HCT116 (cell line): ENCODE measurements around the gene EFHD1. TPM values are rescaled to one million over a fixed set of nuclear protein-coding genes. Genes with fewer than 3 reads are reported as not detected.

Source experiments
- ATAC-seq: fragments of 200-7000 bp; cut with Tn5 transposase; 2 replicates; pipeline ENCODE4 v1.9.1; 2020; ENCODE audit warnings: mild to moderate bottlenecking, moderate library complexity
- BruUV-seq: library from RNA; stranded (reverse); fragments of 400-500 nt; replicated peaks from 2 replicates; lab custom pipeline; 2021; lab: Mats Ljungman, UMichigan
- CTCF ChIA-PET: fragments of 300-600 bp; sonication (Branson Sonifier 250); formaldehyde crosslinking; loops from one replicate; lab custom pipeline; 2021; ENCODE audit warnings: antibody characterized with exemption; lab: Charles Lee
- POLR2A ChIA-PET: fragments of 300-600, 350-600 bp; sonication (Branson Sonifier 250); formaldehyde crosslinking; loops from one replicate; lab custom pipeline; 2021; ENCODE audit warnings: antibody characterized with exemption; lab: Charles Lee
- RAD21 ChIA-PET, 2 experiments: fragments of 300-600 bp; sonication (Branson Sonifier 250); formaldehyde crosslinking; loops; one replicate each; lab custom pipeline; 2023; ENCODE audit warnings: low total read pairs in 2 of 2; ENCODE audit not compliant: uncharacterized antibody in 2 of 2, unreplicated experiment in 2 of 2, low non-redundant PET in 1 of 2; lab: Charles Lee
- DNase-seq: peaks from one replicate; pipeline ENCODE4 v3.0.0-alpha.2; 2010; ENCODE audit warnings: low read depth, low spot score
- H2AFZ ChIP-seq: fragments of 200-600 bp; shearing (Covaris generic), sonication (generic); 2 replicates; pipeline ENCODE4 v1.6.1; 2017; ENCODE audit warnings: low read depth, mixed run types, mixed read lengths, antibody characterized with exemption, low read length; ENCODE audit not compliant: poor library complexity, severe bottlenecking
- H3K27ac ChIP-seq: 2 replicates; pipeline ENCODE4 v1.5.1; 2012; ENCODE audit warnings: low read depth, low read length
- H3K27me3 ChIP-seq: fragments of 200-600 bp; sonication (generic); 2 replicates; pipeline ENCODE4 v1.6.1; 2016; ENCODE audit warnings: mixed run types, low read length, mixed read lengths; ENCODE audit not compliant: insufficient read depth
- H3K36me3 ChIP-seq, 2 experiments: fragments of 200-500 bp in 1 of 2; fragments of 200-600 bp in 1 of 2; sonication (Bioruptor generic) in 1 of 2; sonication (generic) in 1 of 2; 2 replicates each; pipeline versions ENCODE4 v1.5.1 to v1.6.1; 2014 to 2016; ENCODE audit warnings: low read length in 2 of 2, inconsistent platforms in 1 of 2, mixed read lengths in 1 of 2, mixed run types in 1 of 2; ENCODE audit not compliant: insufficient read depth in 2 of 2, control insufficient read depth in 1 of 2
- H3K4me1 ChIP-seq, 2 experiments: fragments of 200-600 bp in 1 of 2; sonication (generic) in 1 of 2; 2 replicates each; pipeline versions ENCODE4 v1.5.1 to v1.6.1; 2012 to 2017; ENCODE audit warnings: low read length in 2 of 2, inconsistent platforms in 1 of 2, mild to moderate bottlenecking in 1 of 2, mixed read lengths in 1 of 2, mixed run types in 1 of 2, moderate library complexity in 1 of 2; ENCODE audit not compliant: insufficient read depth in 2 of 2, control insufficient read depth in 1 of 2
- H3K4me2 ChIP-seq: fragments of 200-600 bp; sonication (generic); 2 replicates; pipeline ENCODE4 v1.6.1; 2017; ENCODE audit warnings: mixed run types, low read length, mixed read lengths
- H3K4me3 ChIP-seq, 2 experiments: fragments of 200-600 bp in 1 of 2; sonication (generic) in 1 of 2; replicated peaks in 1 of 2; 2 replicates each; pipeline ENCODE4 v1.5.1; 2011 to 2016; ENCODE audit warnings: low read length in 2 of 2, control low read depth in 1 of 2, low read depth in 1 of 2, mild to moderate bottlenecking in 1 of 2, mixed read lengths in 1 of 2, mixed run types in 1 of 2
- H3K79me2 ChIP-seq: fragments of 200-600 bp; sonication (generic); 2 replicates; pipeline ENCODE4 v1.6.1; 2017; ENCODE audit warnings: mild to moderate bottlenecking, mixed run types, low read length, moderate library complexity, mixed read lengths; ENCODE audit not compliant: insufficient read depth
- H3K9ac ChIP-seq: fragments of 200-600 bp; sonication (generic); 2 replicates; pipeline ENCODE4 v1.6.1; 2016; ENCODE audit warnings: low read length, mixed read lengths
- H3K9me2 ChIP-seq: fragments of 200-600 bp; sonication (generic), shearing (Covaris generic); 2 replicates; pipeline ENCODE4 v1.6.1; 2017; ENCODE audit warnings: mixed run types, mild to moderate bottlenecking, moderate library complexity; ENCODE audit not compliant: insufficient read depth
- H3K9me3 ChIP-seq, 2 experiments: fragments of 200-500 bp in 1 of 2; fragments of 200-600 bp in 1 of 2; sonication (Bioruptor generic) in 1 of 2; sonication (generic) in 1 of 2; 2 replicates each; pipeline ENCODE4 v1.6.1; 2014 to 2017; ENCODE audit warnings: low read length in 2 of 2, mixed read lengths in 2 of 2, inconsistent platforms in 1 of 2, low read depth in 1 of 2, mild to moderate bottlenecking in 1 of 2, mixed run types in 1 of 2, moderate library complexity in 1 of 2; ENCODE audit not compliant: control insufficient read depth in 1 of 2, insufficient read depth in 1 of 2
- H4K20me1 ChIP-seq: fragments of 200-600 bp; sonication (generic), shearing (Covaris generic); 2 replicates; pipeline ENCODE4 v1.6.1; 2017; ENCODE audit warnings: mixed run types, mild to moderate bottlenecking, moderate library complexity; ENCODE audit not compliant: insufficient read depth
- CBX3 ChIP-seq: IDR thresholded peaks from 2 replicates; pipeline ENCODE4 v1.6.1; 2012; ENCODE audit warnings: low read depth
- CEBPB ChIP-seq: IDR thresholded peaks from 2 replicates; pipeline ENCODE4 v1.6.1; 2012; ENCODE audit warnings: low read depth
- EGR1 ChIP-seq: IDR thresholded peaks from 2 replicates; pipeline ENCODE4 v1.6.1; 2012; ENCODE audit warnings: low read depth
- ELF1 ChIP-seq: IDR thresholded peaks from 2 replicates; pipeline ENCODE4 v1.6.1; 2012; ENCODE audit warnings: low read depth, borderline replicate concordance
- EZH2phosphoT487 ChIP-seq: fragments of 200-600 bp; IDR thresholded peaks from 2 replicates; pipeline ENCODE4 v1.6.1; 2018; ENCODE audit warnings: antibody characterized with exemption, borderline replicate concordance
- FOSL1 ChIP-seq: IDR thresholded peaks from 2 replicates; pipeline ENCODE4 v1.6.1; 2012; ENCODE audit warnings: low read depth
- JUND ChIP-seq: IDR thresholded peaks from 2 replicates; pipeline ENCODE4 v1.6.1; 2012
- MAX ChIP-seq: IDR thresholded peaks from 2 replicates; pipeline ENCODE4 v1.6.1; 2012
- POLR2A ChIP-seq: IDR thresholded peaks from 2 replicates; pipeline ENCODE4 v1.7.0; 2011; ENCODE audit warnings: borderline replicate concordance; ENCODE audit not compliant: insufficient read depth, insufficient read length; ENCODE audit errors: extremely low read depth
- POLR2AphosphoS5 ChIP-seq: IDR thresholded peaks from 2 replicates; pipeline ENCODE4 v1.6.1; 2011; ENCODE audit warnings: mild to moderate bottlenecking, low read depth, low read length, moderate library complexity
- RAD21 ChIP-seq: IDR thresholded peaks from 2 replicates; pipeline ENCODE4 v1.6.1; 2012; ENCODE audit warnings: low read depth, mild to moderate bottlenecking
- REST ChIP-seq: IDR thresholded peaks from 2 replicates; pipeline ENCODE4 v1.6.1; 2012; ENCODE audit warnings: low read depth
- SIN3A ChIP-seq: IDR thresholded peaks from 2 replicates; pipeline ENCODE4 v1.6.1; 2012; ENCODE audit warnings: low read depth
- SP1 ChIP-seq: IDR thresholded peaks from 2 replicates; pipeline ENCODE4 v1.6.1; 2012; ENCODE audit warnings: low read depth
- SRF ChIP-seq: IDR thresholded peaks from 2 replicates; pipeline ENCODE4 v1.6.1; 2012; ENCODE audit warnings: low read depth
- TCF7L2 ChIP-seq: IDR thresholded peaks from 2 replicates; pipeline ENCODE4 v1.7.0; 2011; ENCODE audit warnings: borderline replicate concordance, inconsistent platforms; ENCODE audit not compliant: insufficient read depth, insufficient read length; ENCODE audit errors: extremely low read depth
- YY1 ChIP-seq: IDR thresholded peaks from 2 replicates; pipeline ENCODE4 v1.6.1; 2011; ENCODE audit warnings: low read length, low read depth, moderate library complexity, mild to moderate bottlenecking; ENCODE audit not compliant: insufficient replicate concordance; ENCODE audit errors: extremely low read depth
- ZFX ChIP-seq: fragments of 450-650 bp; IDR thresholded peaks from 2 replicates; pipeline ENCODE4 v1.6.1; 2017
- ZNF274 ChIP-seq: fragments of 200-500 bp; sonication (Bioruptor generic); IDR thresholded peaks from 2 replicates; pipeline ENCODE4 v1.6.1; 2014; ENCODE audit warnings: mild to moderate bottlenecking, low read depth, low read length, inconsistent platforms
- intact Hi-C: fragments of 100-400 bp; cut with micrococcal nuclease; formaldehyde crosslinking; loops from 2 replicates; pipeline ENCODE4 v1.10.0; 2022
- total RNA-seq: library from RNA; stranded (reverse); gene quantifications from one replicate; pipeline ENCODE4 v1.2.1, GENCODE V29; 2021; ENCODE audit not compliant: unreplicated experiment
- TF ChIP-seq, protein P1 (sequence below): IDR thresholded peaks from 2 replicates; pipeline ENCODE4 v1.6.1; 2011; ENCODE audit warnings: mild to moderate bottlenecking, low read length, moderate library complexity; ENCODE audit not compliant: insufficient replicate concordance; ENCODE audit errors: extremely low read depth
- TF ChIP-seq, protein P2 (sequence below): IDR thresholded peaks from 2 replicates; pipeline ENCODE4 v1.6.1; 2012

EFHD1 gene
- total RNA-seq, 1 experiment from 2014 or later: 0.52 TPM

DNA sequence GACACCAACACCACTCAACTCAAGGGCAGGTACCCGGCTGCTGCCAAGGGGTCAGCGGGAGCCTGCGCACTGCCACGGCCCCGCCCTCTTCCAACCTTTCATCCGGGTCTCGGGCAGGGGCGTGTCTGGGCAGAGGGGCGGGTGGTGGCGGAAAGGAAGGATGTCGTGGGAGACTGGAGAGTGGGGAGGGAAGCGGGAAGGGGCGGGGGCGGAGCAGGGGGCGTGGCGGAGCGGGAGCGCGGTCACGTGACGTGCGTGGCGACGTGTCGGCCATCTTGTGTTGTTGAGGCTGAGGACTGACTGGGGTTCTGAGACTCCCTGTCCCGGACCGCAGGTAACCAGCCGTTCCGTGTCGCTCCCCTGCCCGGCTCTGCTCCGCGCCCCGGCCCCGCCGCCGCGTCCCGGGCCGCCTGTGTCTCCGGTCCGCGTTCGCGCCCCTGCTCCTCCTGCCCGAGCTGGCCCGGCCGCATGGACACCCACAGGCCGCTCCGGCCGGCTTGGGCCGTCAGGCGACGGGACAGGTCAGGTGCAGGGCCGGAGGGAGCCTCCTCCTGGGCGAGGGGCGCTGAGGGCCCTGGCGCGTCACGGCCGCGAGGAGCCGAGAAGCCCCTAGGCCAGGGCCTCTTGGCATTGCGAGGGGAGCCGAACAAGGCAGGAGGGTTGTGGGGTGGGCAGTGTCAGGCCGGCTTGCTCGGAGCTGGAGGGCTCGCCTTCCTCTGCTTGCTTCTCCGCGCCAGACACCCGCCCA, 63.8 kb downstream of the EFHD1 start, which contains the start of gene GIGYF2:
TSS of gene GIGYF2 (plus strand) at position 273 of the 748 bp plus-strand sequence. CDS start 37,867 bp downstream, outside the sequence.
- H4K20me1 ChIP-seq: no peaks in the 10 kb centered on the region
- H2AFZ ChIP-seq: peak within 1 kb of the TSS; percentile 69
- POLR2A ChIA-PET: interaction anchor here (0.6 kb wide), 1 partner anchor 12 kb away, joined by 3 read pairs; no protein-coding TSS in a partner anchor
- H3K9ac ChIP-seq: peak within 1 kb of the TSS; percentile 93
- CTCF ChIA-PET: no interaction called here
- H3K79me2 ChIP-seq: peaks cover 51% of the 10 kb centered on the region
- H3K4me3 ChIP-seq: peak within 1 kb of the TSS; percentile 95 to 99
- no peaks in the 10 kb centered on the region for H3K27me3 ChIP-seq
- no peaks in the 10 kb centered on the region for H3K9me3 ChIP-seq
- DNase-seq: peak; percentile 95
- no TSS peak for BruUV-seq
- peaks cover 18 to 21% of the 10 kb centered on the region in 2 experiments for H3K4me1 ChIP-seq
- peak within 1 kb of the TSS; percentile 91 for H3K27ac ChIP-seq
- RAD21 ChIA-PET: no interaction called here
- H3K36me3 ChIP-seq: peaks cover 0 to 6% of the 10 kb centered on the region in 2 experiments; a peak in 1 of 4 replicates
- intact Hi-C loops: no loop called here
- H3K9me2 ChIP-seq: no peaks in the 10 kb centered on the region
- peak; percentile 90 for ATAC-seq
- peak within 1 kb of the TSS; percentile 79 for H3K4me2 ChIP-seq
- TF ChIP-seq ELF1 (no peak), JUND (no peak), SRF (no peak), SIN3A (peak; percentile 89), ZNF274 (no peak), MAX (peak; percentile 86), EGR1 (peak; percentile 88), FOSL1 (no peak), ZFX (peak; percentile 95), SP1 (peak; percentile 75), POLR2AphosphoS5 (peak; percentile 88), CEBPB (no peak), YY1 (peak; percentile 94), POLR2A (peak; percentile 71), TCF7L2 (no peak), RAD21 (no peak), REST (no peak), CBX3 (no peak), EZH2phosphoT487 (no peak)
- TF ChIP-seq, protein P1, sequence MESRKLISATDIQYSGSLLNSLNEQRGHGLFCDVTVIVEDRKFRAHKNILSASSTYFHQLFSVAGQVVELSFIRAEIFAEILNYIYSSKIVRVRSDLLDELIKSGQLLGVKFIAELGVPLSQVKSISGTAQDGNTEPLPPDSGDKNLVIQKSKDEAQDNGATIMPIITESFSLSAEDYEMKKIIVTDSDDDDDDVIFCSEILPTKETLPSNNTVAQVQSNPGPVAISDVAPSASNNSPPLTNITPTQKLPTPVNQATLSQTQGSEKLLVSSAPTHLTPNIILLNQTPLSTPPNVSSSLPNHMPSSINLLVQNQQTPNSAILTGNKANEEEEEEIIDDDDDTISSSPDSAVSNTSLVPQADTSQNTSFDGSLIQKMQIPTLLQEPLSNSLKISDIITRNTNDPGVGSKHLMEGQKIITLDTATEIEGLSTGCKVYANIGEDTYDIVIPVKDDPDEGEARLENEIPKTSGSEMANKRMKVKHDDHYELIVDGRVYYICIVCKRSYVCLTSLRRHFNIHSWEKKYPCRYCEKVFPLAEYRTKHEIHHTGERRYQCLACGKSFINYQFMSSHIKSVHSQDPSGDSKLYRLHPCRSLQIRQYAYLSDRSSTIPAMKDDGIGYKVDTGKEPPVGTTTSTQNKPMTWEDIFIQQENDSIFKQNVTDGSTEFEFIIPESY: no peak
- TF ChIP-seq, protein P2, sequence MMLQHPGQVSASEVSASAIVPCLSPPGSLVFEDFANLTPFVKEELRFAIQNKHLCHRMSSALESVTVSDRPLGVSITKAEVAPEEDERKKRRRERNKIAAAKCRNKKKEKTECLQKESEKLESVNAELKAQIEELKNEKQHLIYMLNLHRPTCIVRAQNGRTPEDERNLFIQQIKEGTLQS: no peak
